HEK293T (cell line): ENCODE results near the gene PGAP3.

Source experiments
- BHLHE40 ChIP-seq: fragments of 450-650 bp; IDR thresholded peaks from 2 replicates; pipeline ENCODE4 v1.6.1; 2016; ENCODE audit warnings: mild to moderate bottlenecking, moderate library complexity, borderline replicate concordance
- FOXK2 ChIP-seq: fragments of 450-650 bp; IDR thresholded peaks from 2 replicates; pipeline ENCODE4 v1.6.1; 2016; ENCODE audit warnings: mild to moderate bottlenecking
- FOXM1 ChIP-seq: fragments of 450-650 bp; IDR thresholded peaks from 2 replicates; pipeline ENCODE4 v1.6.1; 2017; ENCODE audit warnings: mild to moderate bottlenecking, borderline replicate concordance
- LEF1 ChIP-seq: fragments of 450-650 bp; IDR thresholded peaks from 2 replicates; pipeline ENCODE4 v1.6.1; 2017; ENCODE audit warnings: mild to moderate bottlenecking, borderline replicate concordance
- TARDBP ChIP-seq: fragments of 450-650 bp; IDR thresholded peaks from 2 replicates; pipeline ENCODE4 v1.6.1; 2016
- TF ChIP-seq, protein P1 (sequence below): fragments of 450-650 bp; IDR thresholded peaks from 2 replicates; pipeline ENCODE4 v1.6.1; 2016

DNA sequence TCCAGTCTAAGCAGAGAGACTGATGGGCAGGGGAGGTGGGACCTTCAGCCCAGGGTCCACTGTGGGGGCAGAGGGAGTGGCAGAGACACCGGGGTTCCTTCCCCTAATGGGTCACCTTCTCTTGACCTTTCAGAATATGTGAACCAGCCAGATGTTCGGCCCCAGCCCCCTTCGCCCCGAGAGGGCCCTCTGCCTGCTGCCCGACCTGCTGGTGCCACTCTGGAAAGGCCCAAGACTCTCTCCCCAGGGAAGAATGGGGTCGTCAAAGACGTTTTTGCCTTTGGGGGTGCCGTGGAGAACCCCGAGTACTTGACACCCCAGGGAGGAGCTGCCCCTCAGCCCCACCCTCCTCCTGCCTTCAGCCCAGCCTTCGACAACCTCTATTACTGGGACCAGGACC is 39.7 kb upstream of the PGAP3 start:
- TF ChIP-seq, protein P1, sequence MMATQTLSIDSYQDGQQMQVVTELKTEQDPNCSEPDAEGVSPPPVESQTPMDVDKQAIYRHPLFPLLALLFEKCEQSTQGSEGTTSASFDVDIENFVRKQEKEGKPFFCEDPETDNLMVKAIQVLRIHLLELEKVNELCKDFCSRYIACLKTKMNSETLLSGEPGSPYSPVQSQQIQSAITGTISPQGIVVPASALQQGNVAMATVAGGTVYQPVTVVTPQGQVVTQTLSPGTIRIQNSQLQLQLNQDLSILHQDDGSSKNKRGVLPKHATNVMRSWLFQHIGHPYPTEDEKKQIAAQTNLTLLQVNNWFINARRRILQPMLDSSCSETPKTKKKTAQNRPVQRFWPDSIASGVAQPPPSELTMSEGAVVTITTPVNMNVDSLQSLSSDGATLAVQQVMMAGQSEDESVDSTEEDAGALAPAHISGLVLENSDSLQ = no peak
- TF ChIP-seq FOXK2 = no peak
- TF ChIP-seq BHLHE40 = no peak
- no peak for TF ChIP-seq TARDBP
- TF ChIP-seq FOXM1 = no peak
- TF ChIP-seq LEF1 = no peak
